DOHH2 (cell line): ENCODE results near the gene OGFOD1.

ENCODE experiments used
- H3F3A ChIP-seq: fragments of 200-600 bp; sonication (generic), shearing (Covaris generic); 2 replicates; pipeline ENCODE4 v1.6.0; 2016; ENCODE audit warnings: antibody characterized with exemption, mild to moderate bottlenecking; ENCODE audit not compliant: control insufficient read depth, insufficient read depth
- H3K27ac ChIP-seq: fragments of 200-600 bp; sonication (generic); 2 replicates; pipeline ENCODE4 v1.5.1; 2014; ENCODE audit warnings: low read depth, mild to moderate bottlenecking, low read length, moderate library complexity
- H3K27me3 ChIP-seq: fragments of 200-600 bp; sonication (generic); 2 replicates; pipeline ENCODE4 v1.6.1; 2014; ENCODE audit warnings: mild to moderate bottlenecking, low read length, mixed read lengths; ENCODE audit not compliant: control insufficient read depth
- H3K36me3 ChIP-seq: fragments of 200-600 bp; sonication (generic); 2 replicates; pipeline ENCODE4 v1.6.1; 2014; ENCODE audit warnings: mild to moderate bottlenecking, low read length, moderate library complexity, mixed read lengths; ENCODE audit not compliant: control insufficient read depth
- H3K4me1 ChIP-seq: fragments of 200-600 bp; sonication (generic); 2 replicates; pipeline ENCODE4 v1.6.1; 2014; ENCODE audit warnings: mild to moderate bottlenecking, low read length, mixed read lengths; ENCODE audit not compliant: control insufficient read depth
- H3K4me2 ChIP-seq: fragments of 200-600 bp; sonication (generic); 2 replicates; pipeline ENCODE4 v1.6.0; 2014; ENCODE audit warnings: mild to moderate bottlenecking, low read length, moderate library complexity
- H3K4me3 ChIP-seq: fragments of 200-600 bp; sonication (generic); 2 replicates; pipeline ENCODE4 v1.5.1; 2014; ENCODE audit warnings: mild to moderate bottlenecking, low read length, mixed read lengths
- H3K79me2 ChIP-seq: fragments of 200-600 bp; sonication (generic); 2 replicates; pipeline ENCODE4 v1.6.1; 2014; ENCODE audit warnings: mild to moderate bottlenecking, low read length, mixed read lengths; ENCODE audit not compliant: control insufficient read depth
- H3K9me2 ChIP-seq: fragments of 200-600 bp; sonication (generic); replicated peaks from 2 replicates; pipeline ENCODE4 v1.6.1; 2014; ENCODE audit warnings: mild to moderate bottlenecking, low read length, mixed read lengths; ENCODE audit not compliant: control insufficient read depth
- H3K9me3 ChIP-seq: fragments of 200-600 bp; sonication (generic); 2 replicates; pipeline ENCODE4 v1.6.1; 2014; ENCODE audit warnings: antibody characterized with exemption, low read length, mixed read lengths; ENCODE audit not compliant: control insufficient read depth, insufficient read depth
- H4K20me1 ChIP-seq: fragments of 200-600 bp; sonication (generic); 2 replicates; pipeline ENCODE4 v1.6.0; 2014; ENCODE audit warnings: low read depth, mild to moderate bottlenecking, antibody characterized with exemption, low read length, moderate library complexity; ENCODE audit not compliant: control insufficient read depth, insufficient read depth
- CTCF ChIP-seq: fragments of 200-600 bp; sonication (generic); IDR thresholded peaks from one replicate; pipeline ENCODE4 v1.5.1; 2014; ENCODE audit warnings: antibody characterized with exemption, mild to moderate bottlenecking, low read depth, low read length; ENCODE audit not compliant: poor library complexity, severe bottlenecking
- EZH2phosphoT487 ChIP-seq: fragments of 200-600 bp; sonication (generic); IDR thresholded peaks from 2 replicates; pipeline ENCODE4 v1.6.1; 2017; ENCODE audit warnings: borderline replicate concordance, mild to moderate bottlenecking, antibody characterized with exemption, low read length, moderate library complexity, mixed read lengths

Gene OGFOD1

GRCh38 chr16:56468800-56469199 lies 17.4 kb downstream of the OGFOD1 start:
- TF ChIP-seq EZH2phosphoT487: no peak
- TF ChIP-seq CTCF: no peak
- H3K4me3 ChIP-seq: no peak overlapping the region
- H3K4me2 ChIP-seq: no peak overlapping the region
- H3K79me2 ChIP-seq: no peaks in the 10 kb centered on the region
- no peak overlapping the region for H3K27ac ChIP-seq
- peaks cover 96% of the 10 kb centered on the region for H3K36me3 ChIP-seq
- no peaks in the 10 kb centered on the region for H4K20me1 ChIP-seq
- no peaks in the 10 kb centered on the region for H3K27me3 ChIP-seq
- no peaks in the 10 kb centered on the region for H3K4me1 ChIP-seq
- H3K9me3 ChIP-seq: no peaks in the 10 kb centered on the region
- H3K9me2 ChIP-seq: no peaks in the 10 kb centered on the region
- H3F3A ChIP-seq: no peaks in the 10 kb centered on the region

GRCh38 chr16:56469748-56470147 lies 18.4 kb downstream of the OGFOD1 start:
- H3K36me3 ChIP-seq: peaks cover 93% of the 10 kb centered on the region
- no peaks in the 10 kb centered on the region for H3K4me1 ChIP-seq
- no peaks in the 10 kb centered on the region for H3K27me3 ChIP-seq
- H3K4me2 ChIP-seq: no peak overlapping the region
- TF ChIP-seq CTCF (no peak), EZH2phosphoT487 (no peak)
- no peaks in the 10 kb centered on the region for H3K9me3 ChIP-seq
- H3K4me3 ChIP-seq: no peak overlapping the region
- no peak overlapping the region for H3K27ac ChIP-seq
- no peaks in the 10 kb centered on the region for H3F3A ChIP-seq
- H4K20me1 ChIP-seq: no peaks in the 10 kb centered on the region
- H3K9me2 ChIP-seq: no peaks in the 10 kb centered on the region
- H3K79me2 ChIP-seq: no peaks in the 10 kb centered on the region

DNA sequence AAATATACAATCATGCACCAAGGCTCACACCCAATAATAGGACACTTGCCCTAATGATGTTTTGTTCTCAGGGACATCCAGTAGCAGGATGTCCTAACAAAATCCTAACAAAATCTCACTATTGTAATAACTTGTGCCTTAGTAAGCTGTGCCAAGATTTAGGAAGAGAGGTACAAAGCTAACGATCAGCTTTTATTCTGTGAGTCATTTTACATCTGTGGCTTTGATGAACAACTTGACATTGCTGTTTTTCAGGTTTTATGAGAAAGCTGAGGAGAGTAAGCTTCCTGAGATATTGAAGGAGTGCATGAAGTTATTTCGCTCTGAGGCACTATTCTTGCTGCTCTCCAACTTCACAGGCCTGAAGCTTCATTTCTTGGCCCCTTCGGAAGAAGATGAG lies 18.9 kb downstream of the OGFOD1 start:
- TF ChIP-seq CTCF: no peak
- TF ChIP-seq EZH2phosphoT487: no peak
- H3K79me2 ChIP-seq: no peaks in the 10 kb centered on the region
- peaks cover 95% of the 10 kb centered on the region for H3K36me3 ChIP-seq
- H3F3A ChIP-seq: no peaks in the 10 kb centered on the region
- H3K4me3 ChIP-seq: no peak overlapping the region
- H3K4me2 ChIP-seq: no peak overlapping the region
- no peaks in the 10 kb centered on the region for H3K27me3 ChIP-seq
- H4K20me1 ChIP-seq: no peaks in the 10 kb centered on the region
- H3K9me3 ChIP-seq: no peaks in the 10 kb centered on the region
- H3K27ac ChIP-seq: no peak overlapping the region
- no peaks in the 10 kb centered on the region for H3K4me1 ChIP-seq
- H3K9me2 ChIP-seq: no peaks in the 10 kb centered on the region

GRCh38 chr16:56470666-56471065 lies 19.3 kb downstream of the OGFOD1 start:
- Histone ChIP-seq H3K4me1 (no peaks in the 10 kb centered on the region), H3K36me3 (peaks cover 95% of the 10 kb centered on the region), H4K20me1 (no peaks in the 10 kb centered on the region), H3K27me3 (no peaks in the 10 kb centered on the region), H3K9me3 (no peaks in the 10 kb centered on the region), H3F3A (no peaks in the 10 kb centered on the region), H3K9me2 (no peaks in the 10 kb centered on the region), H3K4me2 (no peak overlapping the region), H3K27ac (no peak overlapping the region), H3K79me2 (no peaks in the 10 kb centered on the region), H3K4me3 (no peak overlapping the region)
- TF ChIP-seq EZH2phosphoT487: no peak
- no peak for TF ChIP-seq CTCF
